Rectal smooth muscle tissue (tissue), 1 donor: Measurements from ENCODE around the gene RBM38.
A peak's percentile ranks its signal among the peaks of the same experiment; 100 is the strongest.
"Not testable (repeated sequence)": the region's sequence is repeated elsewhere in the genome, so short reads cannot be mapped to it uniquely, and the experiment has no call there.

Experiments used
- H3K27ac ChIP-seq: one replicate; pipeline ENCODE4 v1.7.0; 2013; ENCODE audit warnings: low read depth, low read length, inconsistent platforms
- H3K27me3 ChIP-seq: one replicate; pipeline ENCODE4 v1.7.0; 2013; ENCODE audit warnings: low read length; ENCODE audit not compliant: control insufficient read depth, insufficient read depth
- H3K36me3 ChIP-seq: one replicate; pipeline ENCODE4 v1.7.0; 2013; ENCODE audit warnings: low read length; ENCODE audit not compliant: control insufficient read depth, insufficient read depth
- H3K4me1 ChIP-seq: one replicate; pipeline ENCODE4 v1.7.0; 2013; ENCODE audit warnings: low read length; ENCODE audit not compliant: control insufficient read depth, insufficient read depth
- H3K4me3 ChIP-seq: one replicate; pipeline ENCODE4 v1.7.0; 2013; ENCODE audit warnings: low read length
- H3K9ac ChIP-seq: one replicate; pipeline ENCODE4 v1.7.0; 2013; ENCODE audit warnings: low read length

RBM38 gene

GRCh38 chr20:57390604-57391438 lies at the start of gene RBM38:
RBM38 (plus strand) TSS chr20:57391396; CDS start chr20:57391582, 186 bp downstream.
- peaks cover 34% of the 10 kb centered on the region for H3K4me1 ChIP-seq
- peak within 1 kb of the TSS; percentile 89 for H3K9ac ChIP-seq
- peak within 1 kb of the TSS; percentile 83 for H3K4me3 ChIP-seq
- peaks cover 7% of the 10 kb centered on the region for H3K36me3 ChIP-seq
- peak within 1 kb of the TSS; percentile 92 for H3K27ac ChIP-seq
- H3K27me3 ChIP-seq: no peaks in the 10 kb centered on the region

DNA sequence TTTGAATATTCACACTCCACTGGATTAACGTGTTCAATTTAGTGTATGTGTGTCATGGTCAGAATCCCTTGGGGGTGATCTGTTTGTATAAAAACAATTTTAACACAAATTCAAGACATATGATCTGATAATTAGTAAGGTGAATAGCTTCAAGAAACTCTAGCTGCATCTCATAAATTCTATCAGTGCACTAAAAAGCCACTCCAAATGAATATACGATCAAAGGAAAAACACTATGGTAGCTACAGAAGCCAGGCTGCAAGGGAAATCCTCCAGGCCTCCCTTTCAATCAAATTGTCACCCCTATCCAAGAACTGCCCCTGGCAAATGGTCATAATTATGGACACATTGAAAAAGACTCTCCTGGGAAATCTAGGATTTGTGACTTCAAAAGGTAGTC lies 49.5 kb upstream of the RBM38 start:
- H3K27ac ChIP-seq: no peak overlapping the region
- no peaks in the 10 kb centered on the region for H3K36me3 ChIP-seq
- H3K27me3 ChIP-seq: no peaks in the 10 kb centered on the region
- H3K4me1 ChIP-seq: no peaks in the 10 kb centered on the region
- no peak overlapping the region for H3K9ac ChIP-seq
- H3K4me3 ChIP-seq: no peak overlapping the region

GRCh38 chr20:57342829-57343228 lies 48.4 kb upstream of the RBM38 start:
- Histone ChIP-seq H3K4me1 (no peaks in the 10 kb centered on the region), H3K36me3 (no peaks in the 10 kb centered on the region), H3K9ac (no peak overlapping the region), H3K4me3 (no peak overlapping the region), H3K27me3 (no peaks in the 10 kb centered on the region), H3K27ac (no peak overlapping the region)

- H3K36me3 ChIP-seq: no peaks in the 10 kb centered on the region
- no peaks in the 10 kb centered on the region for H3K4me1 ChIP-seq
- H3K4me3 ChIP-seq: no peak overlapping the region
- no peak overlapping the region for H3K27ac ChIP-seq
- H3K9ac ChIP-seq: no peak overlapping the region
- no peaks in the 10 kb centered on the region for H3K27me3 ChIP-seq
These were observed 44.7 kb upstream of the RBM38 start for GRCh38 chr20:57346477-57346876.

DNA sequence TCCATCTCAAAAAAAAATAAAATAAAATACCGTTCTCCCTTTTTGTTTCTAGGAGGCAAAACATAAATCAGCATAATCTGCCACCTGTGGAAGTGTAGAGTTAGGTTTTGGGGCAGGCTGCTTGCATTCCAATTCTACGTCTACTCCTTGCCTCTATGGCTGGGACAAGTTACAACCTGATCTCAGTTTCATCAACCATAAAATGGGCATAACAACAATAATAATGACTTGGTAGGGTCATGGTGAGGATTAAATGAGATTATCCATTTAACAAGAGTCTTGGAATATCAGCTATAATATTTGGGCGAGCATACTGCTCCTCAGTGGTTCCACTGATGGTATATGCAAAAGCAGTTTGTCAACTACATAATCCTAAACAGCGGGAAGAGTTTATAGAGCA lies 43.8 kb upstream of the RBM38 start:
- no peak overlapping the region for H3K27ac ChIP-seq
- no peak overlapping the region for H3K9ac ChIP-seq
- H3K4me1 ChIP-seq: peaks cover 3% of the 10 kb centered on the region
- no peak overlapping the region for H3K4me3 ChIP-seq
- H3K27me3 ChIP-seq: no peaks in the 10 kb centered on the region
- no peaks in the 10 kb centered on the region for H3K36me3 ChIP-seq

- not testable (repeated sequence) for H3K27ac ChIP-seq, H3K36me3 ChIP-seq, H3K4me1 ChIP-seq, H3K9ac ChIP-seq, H3K4me3 ChIP-seq, H3K27me3 ChIP-seq
These were observed 42.8 kb upstream of the RBM38 start for GRCh38 chr20:57348200-57348921.

- H3K27me3 ChIP-seq, H3K4me1 ChIP-seq, H3K36me3 ChIP-seq, H3K4me3 ChIP-seq, H3K9ac ChIP-seq, H3K27ac ChIP-seq: not testable (repeated sequence)
These were observed 42.1 kb upstream of the RBM38 start for GRCh38 chr20:57348922-57349574.

DNA sequence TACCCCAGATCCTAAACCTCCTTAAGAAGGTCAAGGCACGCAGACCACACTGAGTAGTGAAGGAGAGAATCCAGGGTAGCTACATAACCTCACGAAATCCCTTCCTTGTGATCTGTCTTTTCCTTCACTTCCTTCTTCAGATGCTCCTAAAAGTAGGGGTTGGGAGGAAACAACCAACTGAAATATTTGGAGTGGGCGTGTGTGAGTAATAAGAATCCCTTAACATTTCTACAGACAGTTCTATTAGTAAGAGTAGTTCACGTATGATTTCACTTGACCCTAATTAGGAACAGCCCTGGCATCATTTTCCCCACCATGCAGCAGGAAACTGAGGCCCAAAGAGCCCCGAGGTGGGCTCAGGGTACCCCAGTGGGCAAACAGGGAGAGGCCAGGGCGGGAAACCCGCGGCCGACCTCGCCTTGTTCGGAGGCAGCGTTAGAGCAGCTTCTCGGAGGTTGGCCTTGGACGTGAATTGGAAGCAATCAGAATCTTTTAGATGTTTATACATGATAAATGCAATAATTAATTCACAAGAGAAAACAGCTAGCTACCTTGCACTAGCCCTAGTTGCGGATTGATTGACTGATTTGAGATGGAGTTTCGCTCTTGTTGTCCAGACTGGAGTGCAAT lies 41.0 kb upstream of the RBM38 start:
- Histone ChIP-seq H3K27me3 (no peaks in the 10 kb centered on the region), H3K36me3 (peaks cover 9% of the 10 kb centered on the region), H3K27ac (no peak overlapping the region), H3K9ac (no peak overlapping the region), H3K4me3 (no peak overlapping the region), H3K4me1 (peaks cover 3% of the 10 kb centered on the region)

- peak overlapping the region; percentile 85 for H3K27ac ChIP-seq
- not testable (repeated sequence) for H3K4me1 ChIP-seq, H3K9ac ChIP-seq, H3K27me3 ChIP-seq
- H3K36me3 ChIP-seq: peaks cover 11% of the 10 kb centered on the region
- H3K4me3 ChIP-seq: peak overlapping the region; percentile 76
These were observed 40.5 kb upstream of the RBM38 start for GRCh38 chr20:57350726-57351041.

- H3K36me3 ChIP-seq: peaks cover 14% of the 10 kb centered on the region
- peak within 1 kb of the TSS; percentile 76 for H3K4me3 ChIP-seq
- peaks cover 3% of the 10 kb centered on the region for H3K4me1 ChIP-seq
- peak within 1 kb of the TSS; percentile 85 for H3K27ac ChIP-seq
- H3K9ac ChIP-seq: peak within 1 kb of the TSS; percentile 19
- H3K27me3 ChIP-seq: no peaks in the 10 kb centered on the region
These were observed 40.0 kb upstream of the RBM38 start, which contains the start of gene RAE1 for GRCh38 chr20:57351042-57351783. RAE1 (plus strand) TSS chr20:57351255; CDS start chr20:57354039, 2,784 bp downstream.

DNA sequence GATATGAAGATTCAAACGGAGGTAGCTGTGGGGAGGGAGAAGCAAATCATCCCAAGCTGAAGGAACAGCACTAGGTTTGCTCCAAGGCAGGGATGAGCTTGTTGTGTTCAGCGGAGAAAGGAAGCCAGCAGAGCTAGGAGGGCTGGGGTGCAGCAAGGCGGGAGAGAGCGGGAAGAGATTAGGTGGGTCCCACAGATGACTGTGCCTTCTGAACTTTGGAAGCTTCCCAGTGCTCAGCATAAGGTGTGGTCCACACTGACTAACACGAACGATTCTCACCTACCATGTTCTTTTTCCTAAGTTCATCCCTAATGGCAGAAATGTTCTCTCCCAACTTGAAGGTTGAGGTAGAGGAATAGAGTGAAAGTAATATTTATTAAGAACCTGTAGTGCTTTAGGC lies 38.9 kb upstream of the RBM38 start:
- Histone ChIP-seq H3K4me1 (peaks cover 3% of the 10 kb centered on the region), H3K27me3 (no peaks in the 10 kb centered on the region), H3K36me3 (peaks cover 22% of the 10 kb centered on the region), H3K27ac (no peak overlapping the region), H3K4me3 (peak overlapping the region; percentile 76), H3K9ac (no peak overlapping the region)

DNA sequence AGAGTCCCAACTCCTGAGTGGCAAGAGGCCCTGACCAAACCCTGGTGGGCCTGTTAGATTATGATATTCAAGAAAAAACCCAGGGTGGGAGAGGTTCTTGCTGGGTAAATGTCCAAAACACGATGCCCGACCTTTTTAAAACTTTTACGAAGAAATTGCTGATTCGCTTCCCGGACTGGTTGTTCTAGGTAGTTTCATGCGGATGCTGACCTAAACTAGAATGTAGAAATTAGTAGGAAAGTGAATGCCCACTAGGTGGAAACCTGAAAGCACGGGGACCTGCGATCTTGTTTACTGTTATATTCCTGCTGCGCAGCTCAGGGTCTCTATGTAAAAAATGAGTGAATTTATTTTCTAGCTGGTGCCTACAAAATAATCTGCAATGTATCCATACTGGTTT lies 37.8 kb upstream of the RBM38 start:
- Histone ChIP-seq H3K36me3 (peaks cover 22% of the 10 kb centered on the region), H3K27ac (no peak overlapping the region), H3K27me3 (no peaks in the 10 kb centered on the region), H3K9ac (no peak overlapping the region), H3K4me1 (peaks cover 3% of the 10 kb centered on the region), H3K4me3 (no peak overlapping the region)
